Ovary (tissue), 3 donors: ENCODE data around the gene MAPKAP1.

ENCODE experiments used
- CTCF ChIP-seq, 3 donors: fragments of 450-650 bp in 2 of 3; fragments of 200-600 bp in 1 of 3; IDR thresholded peaks; one replicate each; pipeline versions ENCODE4 v1.5.1 to v1.8.0; 2016 to 2022; ENCODE audit warnings: antibody characterized with exemption in 3 of 3, mild to moderate bottlenecking in 1 of 3
- EP300 ChIP-seq: sonication (generic); formaldehyde crosslinking; IDR thresholded peaks from one replicate; pipeline ENCODE4 v1.6.1; 2017; ENCODE audit warnings: antibody characterized with exemption
- POLR2A ChIP-seq: fragments of 450-650 bp; IDR thresholded peaks from one replicate; pipeline ENCODE4 v1.6.1; 2017; ENCODE audit warnings: antibody characterized with exemption, mild to moderate bottlenecking, moderate library complexity
- donor health status: DM: no; HTN: no; CAD: no.

DNA sequence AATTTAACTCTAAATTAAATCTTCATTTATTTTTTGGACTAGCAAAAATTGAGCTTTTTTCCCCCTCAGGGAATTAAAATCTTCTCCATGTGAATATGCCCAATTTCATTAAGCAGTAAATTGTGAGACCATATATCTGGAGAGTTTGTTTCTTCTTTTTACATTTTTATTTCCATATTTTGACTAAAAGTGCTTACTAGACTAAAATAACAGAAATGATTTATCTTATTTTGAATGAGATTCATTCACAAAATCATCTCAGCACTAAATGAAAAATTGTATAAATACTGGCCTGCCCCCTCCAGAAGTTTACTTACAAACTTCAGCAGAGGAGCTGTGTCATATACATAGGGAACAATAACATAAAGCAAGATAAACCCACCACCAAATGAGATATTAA lies 26.6 kb downstream of the MAPKAP1 start:
- TF ChIP-seq CTCF (IDR thresholded peaks at IDR 0.05) (no peak), POLR2A (no peak), EP300 (no peak)
